Muscle layer of colon (tissue), 2 donors: ENCODE measurements around the gene PLCD3.
A peak's percentile ranks its signal among the peaks of the same experiment; 100 is the strongest.

Experiments
- H3K27ac ChIP-seq: one replicate; pipeline ENCODE4 v1.7.0; 2013; ENCODE audit warnings: low read depth, mild to moderate bottlenecking, low read length, moderate library complexity
- H3K27me3 ChIP-seq, 2 donors: one replicate each; pipeline ENCODE4 v1.7.0; 2013; ENCODE audit warnings: low read length in 2 of 2, mild to moderate bottlenecking in 2 of 2; ENCODE audit not compliant: insufficient read depth in 2 of 2, control insufficient read depth in 1 of 2
- H3K36me3 ChIP-seq: one replicate; pipeline ENCODE4 v1.7.0; 2013; ENCODE audit warnings: mild to moderate bottlenecking, low read length; ENCODE audit not compliant: insufficient read depth
- H3K4me1 ChIP-seq: one replicate; pipeline ENCODE4 v1.7.0; 2013; ENCODE audit warnings: mild to moderate bottlenecking, low read length; ENCODE audit not compliant: insufficient read depth
- H3K4me3 ChIP-seq, 2 donors: one replicate each; pipeline ENCODE4 v1.7.0; 2013; ENCODE audit warnings: low read length in 2 of 2, low read depth in 1 of 2, mild to moderate bottlenecking in 1 of 2, moderate library complexity in 1 of 2
- H3K9ac ChIP-seq: one replicate; pipeline ENCODE4 v1.7.0; 2013; ENCODE audit warnings: low read length
- H3K9me3 ChIP-seq: one replicate; pipeline ENCODE4 v1.7.0; 2013; ENCODE audit warnings: mild to moderate bottlenecking, low read length
- donor health status: abdominal sarcoma.
- donor health status: Adenocarcinoma of cecum.

PLCD3 gene

DNA sequence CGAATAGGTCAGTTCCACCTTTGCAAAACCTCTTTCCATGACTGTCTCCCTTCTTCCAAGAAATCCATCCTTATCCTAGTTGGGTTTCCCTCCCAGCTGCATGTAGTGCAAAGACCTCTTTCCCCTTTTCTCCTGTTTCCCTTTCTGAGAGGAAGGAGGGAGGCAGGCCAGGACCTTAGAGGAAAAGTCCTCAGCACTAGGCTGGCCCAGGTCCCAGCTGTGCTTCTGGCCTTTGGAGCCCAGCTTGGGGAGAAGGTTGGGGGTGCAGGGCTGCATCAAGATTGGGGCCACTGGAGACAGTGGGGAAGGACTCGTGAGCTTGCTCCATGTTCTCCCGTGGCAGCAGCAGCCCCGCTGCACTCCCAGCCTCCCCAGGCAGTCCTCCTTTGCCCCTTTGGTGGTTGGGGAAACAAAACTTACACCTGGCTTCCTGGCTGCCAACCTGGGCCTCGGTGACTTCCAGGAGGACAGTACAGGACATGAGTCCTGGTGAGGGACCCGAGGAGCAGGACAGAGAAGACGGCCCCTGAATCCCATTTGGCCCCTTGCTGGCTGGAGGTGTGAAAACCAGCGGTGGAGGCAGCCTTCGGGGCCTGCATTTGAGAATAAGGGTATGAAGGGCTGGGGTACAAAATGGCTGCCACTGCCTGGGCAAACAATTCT lies 29.8 kb upstream of the PLCD3 start:
- Histone ChIP-seq H3K36me3 (no peaks in the 10 kb centered on the region), H3K4me3 (peak overlapping the region in 1 of 2 donors; percentile 56), H3K9me3 (no peaks in the 10 kb centered on the region), H3K9ac (peak overlapping the region; percentile 3), H3K27me3 (no peaks in the 10 kb centered on the region), H3K27ac (peak overlapping the region; percentile 13), H3K4me1 (peaks cover 34% of the 10 kb centered on the region)

GRCh38 chr17:45161288-45162024 lies 29.1 kb upstream of the PLCD3 start, which contains the start of gene HEXIM2:
HEXIM2 (plus strand) TSS chr17:45161875; CDS start chr17:45162794, 919 bp downstream.
- Histone ChIP-seq H3K27me3 (no peaks in the 10 kb centered on the region), H3K4me3 (peak within 1 kb of the TSS; percentile 92), H3K9me3 (no peaks in the 10 kb centered on the region), H3K36me3 (no peaks in the 10 kb centered on the region), H3K4me1 (peaks cover 34% of the 10 kb centered on the region), H3K27ac (peak within 1 kb of the TSS; percentile 99), H3K9ac (peak within 1 kb of the TSS; percentile 96)

DNA sequence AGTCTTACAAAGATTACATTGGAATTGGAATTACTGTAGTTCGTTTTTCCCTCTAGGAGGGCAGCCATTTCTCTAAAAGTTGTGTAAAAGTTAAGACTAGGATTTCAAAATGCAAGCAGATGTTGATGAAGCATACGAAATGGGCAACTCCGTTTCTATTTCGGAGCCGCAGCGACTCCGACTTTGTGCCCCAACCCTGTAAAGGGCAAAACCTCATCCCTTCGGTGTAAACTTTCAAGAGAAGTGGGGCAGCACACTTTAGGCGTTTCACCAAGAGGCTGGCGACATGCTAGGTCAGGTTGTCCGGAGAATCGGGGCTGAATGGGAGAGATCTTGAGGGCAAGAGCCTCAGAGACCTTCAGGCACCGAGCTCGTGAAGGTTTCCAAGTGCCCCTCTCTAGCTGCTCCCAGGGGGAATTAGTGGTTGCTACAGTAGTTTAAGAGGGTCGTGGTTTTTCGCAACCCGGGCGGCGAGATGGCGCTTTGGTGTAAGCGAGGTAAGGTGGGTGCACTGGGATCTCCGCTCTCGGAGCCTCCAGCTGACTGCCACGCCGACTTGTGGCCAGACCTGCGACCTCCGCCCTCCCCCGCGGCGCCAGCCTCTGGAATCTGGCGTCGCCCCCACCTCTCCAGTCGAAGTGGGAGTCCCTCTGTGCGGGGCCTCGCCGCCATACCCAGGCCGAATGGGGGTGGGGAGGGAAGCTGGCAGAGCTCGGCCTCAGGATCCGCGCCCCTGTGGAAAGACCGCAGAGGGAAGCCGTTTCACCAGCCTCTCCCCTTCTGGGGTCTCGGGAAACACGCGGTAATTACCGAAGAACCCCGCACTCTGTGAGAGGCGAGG lies 28.4 kb upstream of the PLCD3 start:
- Histone ChIP-seq H3K36me3 (no peaks in the 10 kb centered on the region), H3K27me3 (no peaks in the 10 kb centered on the region), H3K27ac (peak overlapping the region; percentile 99), H3K9ac (peak overlapping the region; percentile 96), H3K9me3 (no peaks in the 10 kb centered on the region), H3K4me3 (peak overlapping the region; percentile 92), H3K4me1 (peaks cover 40% of the 10 kb centered on the region)

DNA sequence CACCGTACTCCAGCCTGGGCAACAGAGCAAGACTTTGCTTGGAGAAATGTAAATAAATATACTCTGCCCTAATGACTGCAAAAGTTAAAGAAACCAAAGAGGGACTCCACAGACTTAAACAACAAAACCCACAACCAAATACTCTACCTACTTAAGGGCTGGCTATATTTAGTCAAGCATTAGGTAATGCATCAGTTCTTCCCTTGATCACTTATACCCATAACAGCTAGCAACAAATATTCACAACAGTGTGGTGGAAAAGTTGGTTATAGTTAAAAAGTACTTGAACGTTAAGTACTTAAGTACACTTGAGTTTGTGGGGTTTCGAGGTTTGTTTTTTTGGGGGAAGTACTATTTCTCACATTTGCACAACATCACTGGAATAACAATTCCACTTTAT lies 23.9 kb upstream of the PLCD3 start:
- Histone ChIP-seq H3K4me3 (no peak overlapping the region), H3K9ac (no peak overlapping the region), H3K36me3 (no peaks in the 10 kb centered on the region), H3K4me1 (peaks cover 57% of the 10 kb centered on the region), H3K27me3 (no peaks in the 10 kb centered on the region), H3K27ac (no peak overlapping the region), H3K9me3 (no peaks in the 10 kb centered on the region)

DNA sequence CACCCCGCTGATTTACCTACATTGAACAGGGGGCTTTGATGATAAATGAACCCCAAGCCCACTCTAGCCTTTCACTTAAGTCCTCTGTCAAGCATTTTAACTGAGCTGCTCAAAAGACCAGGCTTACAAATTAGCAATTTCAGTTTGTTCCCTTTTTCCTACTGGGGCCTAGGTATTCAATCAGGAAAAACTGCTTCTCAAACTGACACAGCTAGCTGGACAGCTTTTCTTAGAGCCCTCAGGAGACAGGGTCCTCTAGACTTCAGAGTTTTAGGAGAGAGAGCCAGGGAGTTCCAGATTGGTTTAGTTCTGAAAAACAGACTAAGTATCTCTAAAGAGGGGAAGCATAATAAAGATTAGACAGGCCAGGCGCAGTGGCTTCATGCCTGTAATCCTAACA lies 23.2 kb upstream of the PLCD3 start:
- Histone ChIP-seq H3K4me3 (no peak overlapping the region), H3K27ac (no peak overlapping the region), H3K9ac (peak overlapping the region; percentile 34), H3K4me1 (peaks cover 62% of the 10 kb centered on the region), H3K27me3 (no peaks in the 10 kb centered on the region), H3K9me3 (no peaks in the 10 kb centered on the region), H3K36me3 (no peaks in the 10 kb centered on the region)

GRCh38 chr17:45155029-45155428 lies 22.7 kb upstream of the PLCD3 start:
- Histone ChIP-seq H3K27me3 (no peaks in the 10 kb centered on the region), H3K36me3 (no peaks in the 10 kb centered on the region), H3K4me1 (peaks cover 60% of the 10 kb centered on the region), H3K27ac (no peak overlapping the region), H3K9me3 (no peaks in the 10 kb centered on the region), H3K9ac (peak overlapping the region; percentile 34), H3K4me3 (no peak overlapping the region)

DNA sequence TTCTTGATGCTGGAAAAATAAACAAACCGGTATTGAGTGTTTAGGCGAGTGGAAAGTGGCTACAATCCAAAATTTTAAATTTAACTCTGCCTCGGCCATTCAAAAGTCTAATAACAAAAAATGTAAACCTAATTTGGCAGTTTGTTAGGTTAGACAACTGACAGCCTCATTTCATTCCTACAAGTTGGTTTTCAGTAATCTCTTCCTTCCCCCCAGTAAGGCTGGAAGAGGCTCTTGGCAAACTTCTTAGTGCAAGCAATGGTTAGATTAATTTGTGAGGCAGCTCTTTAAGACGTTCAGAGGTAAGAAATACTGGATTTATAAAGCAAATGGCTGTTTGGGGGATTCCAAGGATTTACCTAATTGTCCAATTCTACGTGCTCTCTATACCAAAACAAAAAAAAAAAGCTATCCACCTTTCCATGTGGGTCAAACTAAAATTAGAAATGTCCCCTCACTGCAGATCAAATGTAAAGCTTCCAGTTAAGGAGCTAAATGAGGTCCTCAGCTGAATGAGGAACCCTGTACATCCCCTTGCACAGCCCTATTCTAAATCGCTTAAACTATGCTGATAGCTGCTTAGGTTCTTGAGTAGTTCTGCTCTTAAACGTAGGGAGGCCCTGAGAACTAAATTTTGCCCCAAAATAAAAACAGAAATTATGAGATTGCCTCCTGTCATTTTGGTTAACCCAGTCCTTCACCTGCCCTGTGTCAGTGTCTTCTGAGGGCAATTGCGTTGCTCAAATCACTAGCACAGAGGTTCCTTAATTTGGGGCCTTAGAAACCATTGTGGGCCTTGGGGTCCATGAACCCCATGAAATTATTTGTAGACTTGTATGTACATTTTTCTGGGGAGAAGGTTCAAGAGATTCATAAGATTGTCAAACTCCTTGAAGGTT lies 18.8 kb upstream of the PLCD3 start:
- H3K27me3 ChIP-seq = no peaks in the 10 kb centered on the region
- peak overlapping the region; percentile 100 for H3K27ac ChIP-seq
- peak overlapping the region; percentile 27 to 100 for H3K4me3 ChIP-seq
- H3K9ac ChIP-seq = peak overlapping the region; percentile 84
- H3K36me3 ChIP-seq = no peaks in the 10 kb centered on the region
- H3K4me1 ChIP-seq = peaks cover 42% of the 10 kb centered on the region
- H3K9me3 ChIP-seq = no peaks in the 10 kb centered on the region

DNA sequence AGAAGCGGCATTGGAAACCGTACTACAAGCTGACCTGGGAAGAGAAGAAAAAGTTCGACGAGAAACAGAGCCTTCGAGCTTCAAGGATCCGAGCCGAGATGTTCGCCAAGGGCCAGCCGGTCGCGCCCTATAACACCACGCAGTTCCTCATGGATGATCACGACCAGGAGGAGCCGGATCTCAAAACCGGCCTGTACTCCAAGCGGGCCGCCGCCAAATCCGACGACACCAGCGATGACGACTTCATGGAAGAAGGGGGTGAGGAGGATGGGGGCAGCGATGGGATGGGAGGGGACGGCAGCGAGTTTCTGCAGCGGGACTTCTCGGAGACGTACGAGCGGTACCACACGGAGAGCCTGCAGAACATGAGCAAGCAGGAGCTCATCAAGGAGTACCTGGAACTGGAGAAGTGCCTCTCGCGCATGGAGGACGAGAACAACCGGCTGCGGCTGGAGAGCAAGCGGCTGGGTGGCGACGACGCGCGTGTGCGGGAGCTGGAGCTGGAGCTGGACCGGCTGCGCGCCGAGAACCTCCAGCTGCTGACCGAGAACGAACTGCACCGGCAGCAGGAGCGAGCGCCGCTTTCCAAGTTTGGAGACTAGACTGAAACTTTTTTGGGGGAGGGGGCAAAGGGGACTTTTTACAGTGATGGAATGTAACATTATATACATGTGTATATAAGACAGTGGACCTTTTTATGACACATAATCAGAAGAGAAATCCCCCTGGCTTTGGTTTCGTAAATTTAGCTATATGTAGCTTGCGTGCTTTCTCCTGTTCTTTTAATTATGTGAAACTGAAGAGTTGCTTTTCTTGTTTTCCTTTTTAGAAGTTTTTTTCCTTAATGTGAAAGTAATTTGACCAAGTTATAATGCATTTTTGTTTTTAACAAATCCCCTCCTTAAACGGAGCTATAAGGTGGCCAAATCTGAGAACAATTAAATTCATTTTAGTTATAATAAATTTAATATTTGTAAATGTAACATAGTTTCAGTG lies 17.7 kb upstream of the PLCD3 start:
- Histone ChIP-seq H3K27me3 (no peaks in the 10 kb centered on the region), H3K27ac (peak overlapping the region; percentile 100), H3K4me1 (peaks cover 37% of the 10 kb centered on the region), H3K9me3 (no peaks in the 10 kb centered on the region), H3K36me3 (no peaks in the 10 kb centered on the region), H3K4me3 (peak overlapping the region; percentile 94 to 100), H3K9ac (peak overlapping the region; percentile 99)

GRCh38 chr17:45149037-45149668 lies 16.8 kb upstream of the PLCD3 start:
- Histone ChIP-seq H3K4me1 (peaks cover 37% of the 10 kb centered on the region), H3K9ac (peak overlapping the region; percentile 99), H3K36me3 (no peaks in the 10 kb centered on the region), H3K4me3 (peak overlapping the region; percentile 94 to 100), H3K27me3 (no peaks in the 10 kb centered on the region), H3K9me3 (no peaks in the 10 kb centered on the region), H3K27ac (peak overlapping the region; percentile 100)
